GM10266 (cell line): ENCODE results near the gene NOTCH4.

Experiments used
- DNase-seq: peaks from one replicate; pipeline ENCODE4 v3.0.0; 2012; ENCODE audit errors: extremely low spot score
- TF ChIP-seq, protein P1 (sequence below): IDR thresholded peaks from 2 replicates; pipeline ENCODE4 v1.5.1; 2012; ENCODE audit warnings: mild to moderate bottlenecking, low read depth; ENCODE audit not compliant: control insufficient read depth, insufficient read depth; ENCODE audit errors: missing control alignments

NOTCH4 gene

DNA sequence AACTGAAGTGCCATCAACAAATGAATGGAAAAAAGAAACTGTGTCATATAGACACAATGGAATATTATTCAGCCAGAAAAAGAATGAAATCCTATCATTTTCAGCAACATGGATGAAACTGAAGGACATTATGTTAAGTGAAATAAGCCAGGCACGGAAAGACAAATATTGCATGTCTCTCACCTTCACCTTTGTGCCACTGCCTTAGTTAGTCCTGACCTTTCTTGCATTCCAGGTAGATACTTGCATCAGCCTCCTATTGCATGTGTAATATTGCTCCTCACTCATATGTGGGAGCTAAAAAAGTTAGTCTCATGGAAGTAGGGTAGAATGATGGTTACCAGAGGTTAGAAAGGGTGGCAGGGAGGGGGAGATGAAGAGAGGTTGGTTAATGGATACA, 14.9 kb downstream of the NOTCH4 start:
- DNase-seq = no peak
- TF ChIP-seq, protein P1, sequence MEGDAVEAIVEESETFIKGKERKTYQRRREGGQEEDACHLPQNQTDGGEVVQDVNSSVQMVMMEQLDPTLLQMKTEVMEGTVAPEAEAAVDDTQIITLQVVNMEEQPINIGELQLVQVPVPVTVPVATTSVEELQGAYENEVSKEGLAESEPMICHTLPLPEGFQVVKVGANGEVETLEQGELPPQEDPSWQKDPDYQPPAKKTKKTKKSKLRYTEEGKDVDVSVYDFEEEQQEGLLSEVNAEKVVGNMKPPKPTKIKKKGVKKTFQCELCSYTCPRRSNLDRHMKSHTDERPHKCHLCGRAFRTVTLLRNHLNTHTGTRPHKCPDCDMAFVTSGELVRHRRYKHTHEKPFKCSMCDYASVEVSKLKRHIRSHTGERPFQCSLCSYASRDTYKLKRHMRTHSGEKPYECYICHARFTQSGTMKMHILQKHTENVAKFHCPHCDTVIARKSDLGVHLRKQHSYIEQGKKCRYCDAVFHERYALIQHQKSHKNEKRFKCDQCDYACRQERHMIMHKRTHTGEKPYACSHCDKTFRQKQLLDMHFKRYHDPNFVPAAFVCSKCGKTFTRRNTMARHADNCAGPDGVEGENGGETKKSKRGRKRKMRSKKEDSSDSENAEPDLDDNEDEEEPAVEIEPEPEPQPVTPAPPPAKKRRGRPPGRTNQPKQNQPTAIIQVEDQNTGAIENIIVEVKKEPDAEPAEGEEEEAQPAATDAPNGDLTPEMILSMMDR = no peak

DNA sequence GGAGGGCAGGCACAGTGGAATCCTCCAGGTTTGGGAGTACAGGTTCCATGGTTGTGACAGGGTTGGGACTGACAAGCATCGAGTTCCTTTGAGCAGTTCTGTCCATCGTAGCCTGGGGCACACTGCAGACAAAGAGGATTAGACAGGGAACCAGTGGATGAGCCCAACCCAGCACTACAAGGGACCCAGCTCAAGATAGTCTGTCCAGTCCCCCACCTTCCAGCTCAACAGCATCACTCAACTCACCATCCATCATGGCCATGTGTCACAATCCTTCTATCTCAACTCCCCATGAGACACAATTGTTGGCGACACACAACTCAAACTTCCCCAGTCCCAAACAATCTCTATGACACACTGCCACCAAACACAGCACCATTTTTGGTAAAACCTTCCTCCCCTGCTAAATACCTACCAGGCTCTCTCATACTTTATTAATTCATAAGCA, 19.6 kb downstream of the NOTCH4 start:
- TF ChIP-seq, protein P1 = no peak
- no peak for DNase-seq

DNA sequence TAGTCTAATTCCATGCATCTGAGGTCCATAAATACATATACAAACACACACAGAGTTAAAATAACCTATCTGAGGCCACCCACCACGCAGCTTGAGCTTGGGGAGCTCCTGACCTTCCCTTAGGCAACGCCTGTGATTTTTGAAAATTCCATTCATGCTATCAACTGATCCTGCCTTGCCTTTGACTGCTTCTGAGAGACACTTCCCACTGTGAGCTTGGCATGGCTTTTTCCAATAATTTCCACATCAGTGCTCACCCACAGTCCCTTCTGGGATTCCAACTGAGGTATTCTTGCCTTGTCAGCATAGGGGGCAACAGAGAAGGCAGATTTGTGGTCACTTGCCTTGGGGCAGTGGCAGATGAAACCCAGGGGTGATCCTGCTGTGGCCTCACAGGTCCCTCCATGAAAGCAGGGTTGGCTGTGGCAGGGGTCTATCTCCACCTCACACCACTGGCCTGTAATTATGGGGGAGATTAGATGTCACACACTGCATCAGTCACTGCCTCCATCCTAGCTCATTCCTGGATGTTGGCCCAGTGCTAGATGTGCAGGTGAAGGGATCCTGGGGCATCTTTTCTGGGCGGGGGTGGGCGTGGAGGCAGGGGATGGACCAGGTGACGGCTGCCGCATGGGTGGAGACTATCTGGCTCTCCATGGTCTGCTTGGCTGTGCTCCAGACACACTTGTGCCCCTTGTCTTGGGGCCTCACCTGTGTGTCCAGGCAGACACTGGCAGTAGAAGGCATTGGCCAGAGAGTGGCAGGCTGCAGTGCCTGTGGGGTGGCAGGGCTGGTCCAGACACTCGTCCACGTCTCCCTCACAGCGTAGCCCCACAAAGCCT, 20.2 kb downstream of the NOTCH4 start:
- TF ChIP-seq, protein P1 = no peak

DNA sequence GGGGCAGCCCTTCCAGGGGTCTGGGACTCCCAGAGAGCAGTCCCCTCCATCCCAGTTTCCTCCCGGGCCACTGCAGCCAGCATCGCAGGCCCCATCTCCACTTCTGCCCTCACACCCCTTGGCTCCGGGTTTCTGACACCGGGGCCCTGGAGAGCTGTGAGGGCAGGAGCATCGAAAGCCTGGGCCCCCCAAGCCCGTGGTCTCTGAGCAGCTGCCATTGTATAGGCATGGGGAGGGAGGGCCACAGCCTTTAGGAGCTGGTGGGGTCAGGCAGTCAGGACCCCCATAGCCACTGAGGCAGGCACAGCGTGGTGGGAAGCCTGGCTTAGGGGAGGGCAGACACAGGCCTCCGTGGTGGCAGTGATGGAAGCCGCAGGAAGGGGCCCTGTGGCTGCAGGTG, 21.7 kb downstream of the NOTCH4 start:
- TF ChIP-seq, protein P1 = no peak
- no peak for DNase-seq

More for the DNA sequence above, 20.2 kb downstream of the NOTCH4 start:
- no peak for DNase-seq

GRCh38 chr6:32200711-32201475, 23.0 kb downstream of the NOTCH4 start:
- DNase-seq = no peak
- TF ChIP-seq, protein P1 = no peak

DNA sequence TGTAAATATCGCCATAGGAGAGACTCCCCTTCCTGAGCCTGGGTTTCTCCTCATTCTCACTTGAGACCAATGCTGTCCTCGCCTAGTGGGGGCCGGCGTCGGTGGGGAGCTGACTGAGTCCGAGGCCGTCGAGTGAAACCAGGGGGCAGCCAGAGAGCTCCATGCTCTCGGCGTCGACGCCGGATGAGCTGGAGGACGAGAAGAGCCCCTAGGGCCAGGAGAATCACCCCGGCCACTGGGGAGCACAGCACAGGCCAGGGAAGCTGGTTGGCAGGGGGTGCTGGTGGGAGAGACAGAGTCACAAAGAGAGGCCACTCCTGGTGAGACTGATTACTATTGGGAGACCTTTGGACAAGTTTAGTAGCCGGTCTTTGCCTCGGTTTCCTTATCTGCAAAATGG, 25.0 kb downstream of the NOTCH4 start:
- TF ChIP-seq, protein P1 = no peak
- no peak for DNase-seq

DNA sequence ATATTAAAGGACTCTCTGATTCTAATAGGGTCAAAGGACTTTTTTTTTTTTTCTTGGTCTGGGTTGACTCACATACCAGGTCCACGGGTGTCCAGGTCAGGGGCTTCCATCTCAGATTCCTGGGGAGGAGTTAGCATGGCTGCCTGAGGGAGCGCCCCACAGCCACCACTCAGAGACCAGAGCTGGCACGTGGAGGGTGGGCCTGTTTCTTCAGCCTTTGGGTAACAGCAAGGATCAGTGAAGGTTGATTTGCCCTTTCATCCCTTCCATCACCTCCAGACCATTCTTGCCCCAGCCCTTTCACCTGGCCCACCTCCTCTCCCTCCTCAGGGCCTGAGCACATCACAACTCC, 25.5 kb downstream of the NOTCH4 start:
- DNase-seq = no peak
- TF ChIP-seq, protein P1 = no peak
